Smooth muscle cell (in vitro differentiated cells): Measurements from ENCODE around the gene ZNHIT3. TPM values are rescaled to one million over a fixed set of nuclear protein-coding genes. Genes with fewer than 3 reads are reported as not detected.

ENCODE experiments used
- DNase-seq: peaks from one replicate; lab custom pipeline; 2025; ENCODE audit not compliant: unreplicated experiment; lab: John Stamatoyannopoulos, UW
- H2AFZ ChIP-seq: fragments of 200-600 bp; sonication (generic); 2 replicates; pipeline ENCODE4 v1.6.0; 2016; ENCODE audit warnings: antibody characterized with exemption, low read depth, mild to moderate bottlenecking
- H3F3A ChIP-seq: fragments of 200-600 bp; sonication (generic); 2 replicates; pipeline ENCODE4 v1.6.0; 2017; ENCODE audit warnings: antibody characterized with exemption, low read depth
- H3K27ac ChIP-seq: fragments of 200-600 bp; sonication (generic); 2 replicates; pipeline ENCODE4 v1.5.1; 2016; ENCODE audit warnings: low read depth, mild to moderate bottlenecking
- H3K27me3 ChIP-seq: fragments of 200-600 bp; sonication (generic); 2 replicates; pipeline ENCODE4 v1.6.1; 2016; ENCODE audit warnings: low read depth, mild to moderate bottlenecking
- H3K36me3 ChIP-seq: fragments of 200-600 bp; sonication (generic); 2 replicates; pipeline ENCODE4 v1.5.1; 2016; ENCODE audit warnings: low read depth
- H3K4me1 ChIP-seq: fragments of 200-600 bp; sonication (generic); 2 replicates; pipeline ENCODE4 v1.5.1; 2016; ENCODE audit warnings: low read depth
- H3K4me2 ChIP-seq: fragments of 200-600 bp; sonication (generic); 2 replicates; pipeline ENCODE4 v1.6.0; 2016; ENCODE audit warnings: mild to moderate bottlenecking
- H3K4me3 ChIP-seq: fragments of 200-600 bp; sonication (generic); 2 replicates; pipeline ENCODE4 v1.5.1; 2016; ENCODE audit warnings: mild to moderate bottlenecking
- H3K79me2 ChIP-seq: fragments of 200-600 bp; sonication (generic); 2 replicates; pipeline ENCODE4 v1.6.0; 2016; ENCODE audit warnings: low read depth, mild to moderate bottlenecking
- H3K9ac ChIP-seq: fragments of 200-600 bp; sonication (generic); 2 replicates; pipeline ENCODE4 v1.6.0; 2016; ENCODE audit warnings: low read depth
- H3K9me3 ChIP-seq: fragments of 200-600 bp; sonication (generic); replicated peaks from 2 replicates; pipeline ENCODE4 v1.5.1; 2016; ENCODE audit warnings: low read depth
- H4K20me1 ChIP-seq: fragments of 200-600 bp; sonication (generic); 2 replicates; pipeline ENCODE4 v1.6.0; 2016; ENCODE audit warnings: low read depth
- CTCF ChIP-seq: fragments of 200-600 bp; sonication (generic); IDR thresholded peaks from 2 replicates; pipeline ENCODE4 v1.5.1; 2017; ENCODE audit warnings: borderline replicate concordance, mild to moderate bottlenecking, antibody characterized with exemption; ENCODE audit not compliant: insufficient read depth, poor library complexity, severe bottlenecking
- WGBS: methylation state at CpG from one replicate; pipeline ENCODE4 v1.1.7; 2016; ENCODE audit warnings: low lambda C conversion rate; 5-methylcytosine and 5-hydroxymethylcytosine counted together
- polyA plus RNA-seq: library from polyadenylated mRNA; unstranded; fragments of >200 nt; fragmentation: Nextera tagmentation; extraction: Ambion mirVana; gene quantifications from 2 replicates; pipeline ENCODE4 v1.2.1, GENCODE V29; 2016
- total RNA-seq: library from RNA; depleted of rRNA; stranded (reverse); fragments of >200 nt; gene quantifications from 2 replicates; pipeline ENCODE4 v1.2.3, GENCODE V29; 2014

The ZNHIT3 gene
- total and polyA plus RNA-seq, 2 experiments from 2014 or later, result 34.2 to 47.7 TPM

DNA sequence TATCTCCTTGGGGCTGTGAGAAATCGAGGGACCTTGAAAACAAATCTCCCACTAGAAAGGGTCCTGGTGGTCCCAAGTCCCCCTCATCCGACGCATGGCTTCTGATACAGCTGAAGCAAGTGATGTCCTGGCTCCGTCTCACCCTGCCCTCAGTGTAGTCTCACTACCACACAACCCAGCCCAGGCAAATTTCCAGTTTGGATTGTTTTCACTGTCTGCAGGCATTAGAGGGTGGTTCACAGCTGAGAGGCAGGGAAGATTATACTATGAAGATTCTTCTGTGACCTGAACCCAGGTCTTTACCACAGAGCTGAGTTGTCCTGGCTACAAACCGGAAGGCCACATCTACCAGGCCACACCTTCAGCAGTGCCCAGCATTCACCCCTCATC lies 17.7 kb downstream of the ZNHIT3 start:
- peaks cover 2% of the 10 kb centered on the region for H3K36me3 ChIP-seq

DNA sequence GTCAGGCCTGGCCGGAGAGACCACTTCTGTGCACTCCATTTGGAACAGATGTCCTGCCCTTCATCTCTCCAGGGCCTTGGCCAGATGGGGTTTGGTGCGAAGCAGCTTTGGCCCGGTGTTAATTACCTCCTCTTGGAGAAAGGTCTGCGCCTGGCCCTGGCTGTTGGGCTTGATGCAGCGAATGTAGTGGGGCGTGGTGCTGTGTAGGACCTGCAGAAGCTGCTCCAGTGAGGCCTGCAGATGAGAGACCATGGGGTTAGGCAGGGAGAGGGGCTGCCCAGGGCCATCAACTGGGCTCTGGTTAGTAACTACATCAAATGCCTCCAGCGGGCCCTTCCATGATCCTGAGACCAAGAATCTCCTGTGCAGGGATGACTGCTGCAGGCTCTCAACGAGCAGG lies 18.7 kb downstream of the ZNHIT3 start:
- Histone ChIP-seq H3K9me3 (no peaks in the 10 kb centered on the region), H3K4me1 (no peaks in the 10 kb centered on the region), H2AFZ (no peak overlapping the region), H3K4me2 (no peak overlapping the region), H3K4me3 (no peak overlapping the region), H3K36me3 (peaks cover 2% of the 10 kb centered on the region), H3F3A (no peaks in the 10 kb centered on the region), H3K79me2 (no peaks in the 10 kb centered on the region), H3K27ac (no peak overlapping the region), H3K9ac (no peak overlapping the region), H4K20me1 (no peaks in the 10 kb centered on the region), H3K27me3 (no peaks in the 10 kb centered on the region)
- 97% methylated on average over 7 of the region's 8 CpGs for WGBS
- no peak for TF ChIP-seq CTCF
- DNase-seq, result no peak

More for the DNA sequence above, 17.7 kb downstream of the ZNHIT3 start:
- 98% methylated on average over 4 of the region's 5 CpGs for whole genome bisulfite sequencing
- no peaks in the 10 kb centered on the region for H3K4me1 ChIP-seq
- H3K27me3 ChIP-seq, result no peaks in the 10 kb centered on the region
- no peaks in the 10 kb centered on the region for H4K20me1 ChIP-seq
- no peak overlapping the region for H3K4me2 ChIP-seq
- no peak for TF ChIP-seq CTCF
- no peaks in the 10 kb centered on the region for H3F3A ChIP-seq
- no peak overlapping the region for H3K4me3 ChIP-seq
- no peaks in the 10 kb centered on the region for H3K9me3 ChIP-seq
- H3K9ac ChIP-seq, result no peak overlapping the region
- no peaks in the 10 kb centered on the region for H3K79me2 ChIP-seq
- H2AFZ ChIP-seq, result no peak overlapping the region
- no peak overlapping the region for H3K27ac ChIP-seq
- no peak for DNase-seq

- Histone ChIP-seq H3K4me2 (no peak overlapping the region), H3K4me1 (no peaks in the 10 kb centered on the region), H4K20me1 (no peaks in the 10 kb centered on the region), H3F3A (no peaks in the 10 kb centered on the region), H3K27me3 (no peaks in the 10 kb centered on the region), H2AFZ (no peak overlapping the region), H3K79me2 (no peaks in the 10 kb centered on the region), H3K4me3 (no peak overlapping the region), H3K9ac (no peak overlapping the region), H3K36me3 (peaks cover 2% of the 10 kb centered on the region), H3K9me3 (no peaks in the 10 kb centered on the region), H3K27ac (no peak overlapping the region)
- no peak for DNase-seq
- no peak for TF ChIP-seq CTCF
- 93% methylated on average over 6 of the region's 6 CpGs for WGBS
These were observed 19.9 kb downstream of the ZNHIT3 start for GRCh38 chr17:36506249-36506826.

- no peak for DNase-seq
- 94% methylated on average over 11 of the region's 11 CpGs for WGBS
- no peak overlapping the region for H3K27ac ChIP-seq
- no peak overlapping the region for H3K4me2 ChIP-seq
- no peak overlapping the region for H3K4me3 ChIP-seq
- no peak overlapping the region for H3K9ac ChIP-seq
- TF ChIP-seq CTCF, result no peak
- peaks cover 2% of the 10 kb centered on the region for H3K36me3 ChIP-seq
- no peak overlapping the region for H2AFZ ChIP-seq
- no peaks in the 10 kb centered on the region for H4K20me1 ChIP-seq
- no peaks in the 10 kb centered on the region for H3K27me3 ChIP-seq
- no peaks in the 10 kb centered on the region for H3K79me2 ChIP-seq
- no peaks in the 10 kb centered on the region for H3F3A ChIP-seq
- no peaks in the 10 kb centered on the region for H3K9me3 ChIP-seq
- H3K4me1 ChIP-seq, result no peaks in the 10 kb centered on the region
These were observed 20.4 kb downstream of the ZNHIT3 start for GRCh38 chr17:36506831-36507230.
